ENCODE measurements around the gene PLCD1.
"Not testable (repeated sequence)": the region's sequence is repeated elsewhere in the genome, so short reads cannot be mapped to it uniquely, and the experiment has no call there.

Gene PLCD1

GRCh38 chr3:37982331-37982730, 47.1 kb downstream of the PLCD1 start:
- H3K27me3 ChIP-seq (ENCODE audit: control insufficient read depth, insufficient read depth, low read length): no peaks in the 10 kb centered on the region
- peaks cover 22% of the 10 kb centered on the region for H3K36me3 ChIP-seq (ENCODE audit: control insufficient read depth, insufficient read depth, low read length)
- no peaks in the 10 kb centered on the region for H3K4me1 ChIP-seq (ENCODE audit: control insufficient read depth, insufficient read depth, low read length)
- H3K27ac ChIP-seq (ENCODE audit: low read depth, low read length): no peak overlapping the region
- no peak overlapping the region for H3K4me3 ChIP-seq (ENCODE audit: low read length)
- no peak overlapping the region for H3K9ac ChIP-seq (ENCODE audit: low read length)

- Histone ChIP-seq H3K27ac (ENCODE audit: low read depth, low read length) (no peak overlapping the region), H3K36me3 (ENCODE audit: control insufficient read depth, insufficient read depth, low read length) (peaks cover 22% of the 10 kb centered on the region), H3K4me1 (ENCODE audit: control insufficient read depth, insufficient read depth, low read length) (no peaks in the 10 kb centered on the region), H3K27me3 (ENCODE audit: control insufficient read depth, insufficient read depth, low read length) (no peaks in the 10 kb centered on the region), H3K9ac (ENCODE audit: low read length) (no peak overlapping the region), H3K4me3 (ENCODE audit: low read length) (no peak overlapping the region)
Measured at GRCh38 chr3:37981348-37981664, 48.1 kb downstream of the PLCD1 start.

GRCh38 chr3:37980462-37981347, 48.7 kb downstream of the PLCD1 start:
- H3K4me3 ChIP-seq (ENCODE audit: low read length): no peak overlapping the region
- no peak overlapping the region for H3K27ac ChIP-seq (ENCODE audit: low read depth, low read length)
- no peaks in the 10 kb centered on the region for H3K27me3 ChIP-seq (ENCODE audit: control insufficient read depth, insufficient read depth, low read length)
- H3K36me3 ChIP-seq (ENCODE audit: control insufficient read depth, insufficient read depth, low read length): peaks cover 27% of the 10 kb centered on the region
- no peak overlapping the region for H3K9ac ChIP-seq (ENCODE audit: low read length)
- no peaks in the 10 kb centered on the region for H3K4me1 ChIP-seq (ENCODE audit: control insufficient read depth, insufficient read depth, low read length)

- no peaks in the 10 kb centered on the region for H3K27me3 ChIP-seq (ENCODE audit: control insufficient read depth, insufficient read depth, low read length)
- no peaks in the 10 kb centered on the region for H3K4me1 ChIP-seq (ENCODE audit: control insufficient read depth, insufficient read depth, low read length)
- no peak overlapping the region for H3K27ac ChIP-seq (ENCODE audit: low read depth, low read length)
- no peak overlapping the region for H3K4me3 ChIP-seq (ENCODE audit: low read length)
- peaks cover 26% of the 10 kb centered on the region for H3K36me3 ChIP-seq (ENCODE audit: control insufficient read depth, insufficient read depth, low read length)
- no peak overlapping the region for H3K9ac ChIP-seq (ENCODE audit: low read length)
Measured at GRCh38 chr3:37979541-37980461, 49.6 kb downstream of the PLCD1 start.

- no peak overlapping the region for H3K9ac ChIP-seq (ENCODE audit: low read length)
- H3K4me1 ChIP-seq (ENCODE audit: control insufficient read depth, insufficient read depth, low read length): no peaks in the 10 kb centered on the region
- H3K27me3 ChIP-seq (ENCODE audit: control insufficient read depth, insufficient read depth, low read length): no peaks in the 10 kb centered on the region
- no peak overlapping the region for H3K27ac ChIP-seq (ENCODE audit: low read depth, low read length)
- peaks cover 8% of the 10 kb centered on the region for H3K36me3 ChIP-seq (ENCODE audit: control insufficient read depth, insufficient read depth, low read length)
- H3K4me3 ChIP-seq (ENCODE audit: low read length): no peak overlapping the region
Measured at GRCh38 chr3:37974121-37975083, 55.0 kb downstream of the PLCD1 start.

GRCh38 chr3:37973246-37974054, 56.0 kb downstream of the PLCD1 start:
- Histone ChIP-seq H3K36me3 (ENCODE audit: control insufficient read depth, insufficient read depth, low read length) (peaks cover 8% of the 10 kb centered on the region), H3K27me3 (ENCODE audit: control insufficient read depth, insufficient read depth, low read length) (no peaks in the 10 kb centered on the region), H3K27ac (ENCODE audit: low read depth, low read length) (no peak overlapping the region), H3K9ac (ENCODE audit: low read length) (no peak overlapping the region), H3K4me3 (ENCODE audit: low read length) (no peak overlapping the region), H3K4me1 (ENCODE audit: control insufficient read depth, insufficient read depth, low read length) (no peaks in the 10 kb centered on the region)

- not testable (repeated sequence) for H3K9ac ChIP-seq (ENCODE audit: low read length); H3K4me3 ChIP-seq (ENCODE audit: low read length); H3K27ac ChIP-seq (ENCODE audit: low read depth, low read length); H3K36me3 ChIP-seq (ENCODE audit: control insufficient read depth, insufficient read depth, low read length); H3K4me1 ChIP-seq (ENCODE audit: control insufficient read depth, insufficient read depth, low read length); H3K27me3 ChIP-seq (ENCODE audit: control insufficient read depth, insufficient read depth, low read length)
Measured at GRCh38 chr3:37972056-37972455, 57.4 kb downstream of the PLCD1 start.

- no peak overlapping the region for H3K4me3 ChIP-seq (ENCODE audit: low read length)
- peaks cover 8% of the 10 kb centered on the region for H3K36me3 ChIP-seq (ENCODE audit: control insufficient read depth, insufficient read depth, low read length)
- no peaks in the 10 kb centered on the region for H3K4me1 ChIP-seq (ENCODE audit: control insufficient read depth, insufficient read depth, low read length)
- H3K27ac ChIP-seq (ENCODE audit: low read depth, low read length): no peak overlapping the region
- no peaks in the 10 kb centered on the region for H3K27me3 ChIP-seq (ENCODE audit: control insufficient read depth, insufficient read depth, low read length)
- H3K9ac ChIP-seq (ENCODE audit: low read length): no peak overlapping the region
Measured at GRCh38 chr3:37971467-37971866, 58.0 kb downstream of the PLCD1 start.

GRCh38 chr3:37970802-37971201, 58.6 kb downstream of the PLCD1 start:
- Histone ChIP-seq H3K27ac (ENCODE audit: low read depth, low read length) (no peak overlapping the region), H3K9ac (ENCODE audit: low read length) (no peak overlapping the region), H3K36me3 (ENCODE audit: control insufficient read depth, insufficient read depth, low read length) (peaks cover 4% of the 10 kb centered on the region)

GRCh38 chr3:37969596-37970100, 59.8 kb downstream of the PLCD1 start:
- H3K36me3 ChIP-seq (ENCODE audit: control insufficient read depth, insufficient read depth, low read length): peaks cover 2% of the 10 kb centered on the region
- H3K27ac ChIP-seq (ENCODE audit: low read depth, low read length): no peak overlapping the region
- H3K9ac ChIP-seq (ENCODE audit: low read length): no peak overlapping the region
- H3K27me3 ChIP-seq (ENCODE audit: control insufficient read depth, insufficient read depth, low read length): no peaks in the 10 kb centered on the region
- H3K4me3 ChIP-seq (ENCODE audit: low read length): no peak overlapping the region
- no peaks in the 10 kb centered on the region for H3K4me1 ChIP-seq (ENCODE audit: control insufficient read depth, insufficient read depth, low read length)

More at GRCh38 chr3:37970802-37971201, 58.6 kb downstream of the PLCD1 start:
- H3K27me3 ChIP-seq (ENCODE audit: control insufficient read depth, insufficient read depth, low read length): no peaks in the 10 kb centered on the region
- H3K4me1 ChIP-seq (ENCODE audit: control insufficient read depth, insufficient read depth, low read length): no peaks in the 10 kb centered on the region
- no peak overlapping the region for H3K4me3 ChIP-seq (ENCODE audit: low read length)

Data from rectal smooth muscle tissue (tissue), 1 donor.